MV-4-11 (cell line): ENCODE measurements around the gene MRPL57.
"Not testable (repeated sequence)": the region's sequence is repeated elsewhere in the genome, so short reads cannot be mapped to it uniquely, and the experiment has no call there.

Experiments used
- DNase-seq: peaks from one replicate; lab custom pipeline; 2025; lab: John Stamatoyannopoulos, UW

MRPL57 gene

GRCh38 chr13:21197606-21198225 is 21.3 kb downstream of the MRPL57 start:
- DNase-seq = not testable (repeated sequence)

GRCh38 chr13:21198391-21198790 is 21.9 kb downstream of the MRPL57 start:
- DNase-seq = not testable (repeated sequence)

GRCh38 chr13:21201456-21202190 is 25.2 kb downstream of the MRPL57 start:
- peak; percentile 30 for DNase-seq

- no peak for DNase-seq
These were observed 26.5 kb downstream of the MRPL57 start for GRCh38 chr13:21202767-21203531.

- DNase-seq = no peak
These were observed 32.2 kb downstream of the MRPL57 start for GRCh38 chr13:21208652-21209154.

GRCh38 chr13:21212138-21212775 is 35.8 kb downstream of the MRPL57 start:
- DNase-seq = no peak

GRCh38 chr13:21215419-21215818 is 39.0 kb downstream of the MRPL57 start:
- DNase-seq = not testable (repeated sequence)

- no peak for DNase-seq
These were observed 39.9 kb downstream of the MRPL57 start for GRCh38 chr13:21216332-21216731.

GRCh38 chr13:21218351-21219035 is 42.0 kb downstream of the MRPL57 start:
- DNase-seq = peak; percentile 98

GRCh38 chr13:21219036-21219381 is 42.6 kb downstream of the MRPL57 start:
- DNase-seq = peak; percentile 90

- not testable (repeated sequence) for DNase-seq
These were observed 43.3 kb downstream of the MRPL57 start for GRCh38 chr13:21219716-21220115.

GRCh38 chr13:21221268-21221667 is 44.8 kb downstream of the MRPL57 start:
- DNase-seq = no peak

- no peak for DNase-seq
These were observed 48.6 kb downstream of the MRPL57 start for GRCh38 chr13:21225082-21225481.

- DNase-seq = no peak
These were observed 49.6 kb downstream of the MRPL57 start for GRCh38 chr13:21225841-21226581.

- no peak for DNase-seq
These were observed 51.5 kb downstream of the MRPL57 start for GRCh38 chr13:21227917-21228316.
